Measurements from ENCODE around the gene STK35.

DNA sequence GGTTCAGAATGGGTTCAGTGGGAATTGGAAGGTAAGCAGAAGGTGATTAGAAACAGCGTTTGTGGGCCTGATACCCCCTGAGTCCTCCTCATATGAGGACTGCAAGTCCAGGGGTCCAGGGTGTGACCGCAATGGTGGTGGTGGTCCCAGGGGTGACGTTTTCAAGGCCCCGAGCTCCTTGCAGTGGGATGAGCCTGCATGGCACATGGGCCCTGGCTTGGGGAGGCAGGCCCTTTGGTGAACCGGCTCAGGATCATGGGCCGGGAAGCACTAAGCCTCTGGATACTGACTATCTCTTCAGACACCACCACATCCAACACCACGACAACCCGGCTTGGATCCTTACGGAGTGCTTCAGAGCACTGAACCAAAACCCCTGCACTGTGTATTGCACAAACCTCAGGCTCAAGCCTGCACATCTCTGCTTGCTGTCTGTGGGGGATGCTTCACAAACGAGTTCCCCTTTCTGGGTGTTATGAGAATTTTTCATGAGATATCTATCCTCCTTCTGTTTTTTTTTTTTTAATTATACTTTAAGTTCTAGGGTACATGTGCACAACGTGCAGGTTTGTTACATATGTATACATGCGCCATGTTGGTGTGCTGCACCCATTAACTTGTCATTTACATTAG is 67.9 kb downstream of the STK35 start:
- TF ChIP-seq, protein P1, sequence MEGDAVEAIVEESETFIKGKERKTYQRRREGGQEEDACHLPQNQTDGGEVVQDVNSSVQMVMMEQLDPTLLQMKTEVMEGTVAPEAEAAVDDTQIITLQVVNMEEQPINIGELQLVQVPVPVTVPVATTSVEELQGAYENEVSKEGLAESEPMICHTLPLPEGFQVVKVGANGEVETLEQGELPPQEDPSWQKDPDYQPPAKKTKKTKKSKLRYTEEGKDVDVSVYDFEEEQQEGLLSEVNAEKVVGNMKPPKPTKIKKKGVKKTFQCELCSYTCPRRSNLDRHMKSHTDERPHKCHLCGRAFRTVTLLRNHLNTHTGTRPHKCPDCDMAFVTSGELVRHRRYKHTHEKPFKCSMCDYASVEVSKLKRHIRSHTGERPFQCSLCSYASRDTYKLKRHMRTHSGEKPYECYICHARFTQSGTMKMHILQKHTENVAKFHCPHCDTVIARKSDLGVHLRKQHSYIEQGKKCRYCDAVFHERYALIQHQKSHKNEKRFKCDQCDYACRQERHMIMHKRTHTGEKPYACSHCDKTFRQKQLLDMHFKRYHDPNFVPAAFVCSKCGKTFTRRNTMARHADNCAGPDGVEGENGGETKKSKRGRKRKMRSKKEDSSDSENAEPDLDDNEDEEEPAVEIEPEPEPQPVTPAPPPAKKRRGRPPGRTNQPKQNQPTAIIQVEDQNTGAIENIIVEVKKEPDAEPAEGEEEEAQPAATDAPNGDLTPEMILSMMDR (IDR thresholded peaks at IDR 0.05) = no peak
- no peak for TF ChIP-seq ZFX (IDR thresholded peaks at IDR 0.05; ENCODE audit: borderline replicate concordance)
